ENCODE measurements around the gene SNTG2. TPM values are rescaled to one million over a fixed set of nuclear protein-coding genes. Genes with fewer than 3 reads are reported as not detected.

SNTG2 gene
- total RNA-seq, 1 donor: under 0.01 TPM

DNA sequence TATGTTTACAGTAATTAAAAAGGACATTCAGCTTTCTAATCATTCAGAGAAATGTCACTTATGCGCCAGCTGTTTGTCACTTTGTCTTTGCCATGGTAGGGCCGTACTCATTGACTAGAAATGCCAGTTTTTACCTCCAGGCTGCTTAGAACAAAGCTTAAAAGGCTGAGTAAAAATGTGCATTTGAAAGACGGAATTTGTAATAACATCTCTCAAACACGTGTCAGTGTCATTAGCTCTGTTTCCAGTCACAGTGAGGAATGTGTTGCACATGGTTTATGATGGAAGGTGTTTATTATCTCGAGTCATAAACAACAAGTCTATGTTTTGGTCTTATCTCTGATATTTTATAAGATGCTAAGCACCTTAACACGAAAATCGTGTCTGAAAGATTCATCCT is 118.2 kb downstream of the SNTG2 start:
- H3K4me3 ChIP-seq (ENCODE audit: low read depth, low read length): no peak overlapping the region
- no peak for DNase-seq (ENCODE audit: low read depth)
- TF ChIP-seq CTCF (IDR thresholded peaks at IDR 0.05; ENCODE audit: insufficient read depth, low read depth, low read length): no peak

GRCh38 chr2:1069847-1070246 is 119.2 kb downstream of the SNTG2 start:
- no peak for DNase-seq (ENCODE audit: low read depth)
- no peak for TF ChIP-seq CTCF (IDR thresholded peaks at IDR 0.05; ENCODE audit: insufficient read depth, low read depth, low read length)
- H3K4me3 ChIP-seq (ENCODE audit: low read depth, low read length): no peak overlapping the region

DNA sequence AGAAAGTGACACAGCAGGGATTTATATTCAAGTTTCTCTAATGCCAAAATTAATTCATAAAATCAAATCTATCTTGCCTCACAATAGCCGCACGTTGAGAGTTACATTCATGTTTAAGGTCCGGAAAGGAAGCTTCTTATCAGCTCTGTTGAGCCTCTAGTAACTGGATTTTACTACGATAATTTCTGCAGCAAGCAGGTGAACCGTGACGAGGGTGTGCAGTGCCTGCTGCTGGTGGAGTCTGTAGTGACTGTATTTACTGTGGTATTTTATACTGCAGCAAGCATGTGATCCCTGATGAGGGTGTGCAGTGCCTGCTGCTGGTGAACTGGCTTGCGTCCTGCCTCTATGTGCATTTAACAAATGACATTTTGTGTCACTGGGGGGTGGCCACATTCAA is 120.0 kb downstream of the SNTG2 start:
- H3K4me3 ChIP-seq (ENCODE audit: low read depth, low read length): no peak overlapping the region
- TF ChIP-seq CTCF (IDR thresholded peaks at IDR 0.05; ENCODE audit: insufficient read depth, low read depth, low read length): no peak
- no peak for DNase-seq (ENCODE audit: low read depth)

DNA sequence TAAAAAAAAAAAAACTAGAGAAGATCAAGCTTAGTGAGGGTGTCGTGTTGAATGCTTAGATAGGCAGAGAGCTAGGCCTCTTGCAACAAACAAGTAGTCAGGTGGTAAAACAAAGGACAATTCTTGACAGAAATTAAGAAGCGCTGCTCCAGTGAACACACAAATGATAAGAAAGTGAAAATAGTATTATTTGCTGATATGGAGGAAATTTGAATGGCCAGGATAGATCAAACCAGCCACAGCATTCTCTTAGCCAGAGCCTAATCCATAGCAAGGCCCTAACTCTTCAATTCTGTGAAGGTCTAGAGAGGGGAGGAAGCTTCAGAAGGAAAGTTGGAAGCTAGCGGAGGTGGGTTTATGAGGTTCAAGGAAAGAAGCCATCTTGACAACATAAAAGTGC is 121.0 kb downstream of the SNTG2 start:
- DNase-seq (ENCODE audit: low read depth): no peak
- no peak overlapping the region for H3K4me3 ChIP-seq (ENCODE audit: low read depth, low read length)
- no peak for TF ChIP-seq CTCF (IDR thresholded peaks at IDR 0.05; ENCODE audit: insufficient read depth, low read depth, low read length)

DNA sequence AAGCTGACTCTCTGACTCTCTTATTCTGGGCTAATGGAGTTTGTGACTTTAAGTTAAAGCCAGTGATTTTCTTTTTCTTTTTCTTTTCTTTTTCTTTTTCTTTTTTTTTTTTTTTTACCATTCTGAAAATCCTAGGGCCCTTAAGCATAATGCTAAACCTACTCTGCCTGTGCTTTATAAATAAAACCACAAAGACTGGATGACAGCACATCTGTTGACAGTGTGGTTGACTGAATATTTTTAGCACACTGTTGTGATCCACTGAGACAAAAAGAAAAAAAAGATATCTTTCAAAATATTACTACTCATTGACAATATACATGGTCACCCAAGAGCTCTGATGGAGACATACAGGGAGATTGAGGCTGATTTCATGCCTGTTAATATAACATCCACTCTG is 121.6 kb downstream of the SNTG2 start:
- no peak for TF ChIP-seq CTCF (IDR thresholded peaks at IDR 0.05; ENCODE audit: insufficient read depth, low read depth, low read length)
- DNase-seq (ENCODE audit: low read depth): no peak

DNA sequence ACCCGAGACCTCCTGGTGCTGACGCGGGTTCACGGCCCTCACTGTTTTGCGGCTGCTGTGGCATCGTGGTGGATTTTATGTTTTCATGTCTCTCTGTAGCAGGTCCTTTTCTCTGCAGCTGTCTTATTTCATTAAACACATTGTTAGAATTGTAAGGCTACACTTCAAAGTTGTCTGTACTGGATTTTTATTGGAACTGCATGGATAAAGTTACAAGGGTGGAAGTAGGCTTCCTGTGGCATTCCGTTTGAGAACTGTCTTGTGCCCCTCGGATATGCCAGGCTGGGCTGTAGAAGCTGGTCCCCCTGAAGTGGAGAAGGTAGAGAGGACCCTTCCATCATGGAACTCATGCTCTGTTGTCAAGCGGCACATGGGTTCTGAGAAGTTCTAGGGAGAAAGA is 127.3 kb downstream of the SNTG2 start:
- H3K4me3 ChIP-seq (ENCODE audit: low read depth, low read length): no peak overlapping the region
- TF ChIP-seq CTCF (IDR thresholded peaks at IDR 0.05; ENCODE audit: insufficient read depth, low read depth, low read length): no peak
- DNase-seq (ENCODE audit: low read depth): no peak

More for the DNA sequence above, 121.6 kb downstream of the SNTG2 start:
- H3K4me3 ChIP-seq (ENCODE audit: low read depth, low read length): no peak overlapping the region

- no peak for DNase-seq (ENCODE audit: low read depth)
- H3K4me3 ChIP-seq (ENCODE audit: low read depth, low read length): no peak overlapping the region
- no peak for TF ChIP-seq CTCF (IDR thresholded peaks at IDR 0.05; ENCODE audit: insufficient read depth, low read depth, low read length)
Observed at GRCh38 chr2:1078326-1078725, 127.7 kb downstream of the SNTG2 start.
